Right ventricle myocardium superior (tissue), 1 donor: Measurements from ENCODE around the gene CAAP1. TPM values are rescaled to one million over a fixed set of nuclear protein-coding genes. Genes with fewer than 3 reads are reported as not detected.
"Not testable (repeated sequence)": the region's sequence is repeated elsewhere in the genome, so short reads cannot be mapped to it uniquely, and the experiment has no call there.

Experiments
- ATAC-seq: fragments of 200-7000 bp; cut with Tn5 transposase; one replicate; pipeline ENCODE4 v1.9.1; 2020; ENCODE audit warnings: mild to moderate bottlenecking; ENCODE audit not compliant: poor library complexity
- DNase-seq: peaks from one replicate; pipeline ENCODE4 v3.0.0-alpha.2; 2020
- intact Hi-C: fragments of 100-400 bp; cut with DNase I; formaldehyde crosslinking; loops from one replicate; pipeline ENCODE4 v1.11.2; 2022
- total RNA-seq: library from RNA; stranded (reverse); fragmentation: NEBNext Ultra II Directional; extraction: Animal tissue kit (Norgen Biotek cat#: 25700); gene quantifications from one replicate; pipeline ENCODE4 v1.2.1, GENCODE V29; 2021
- donor health status: DM: no; HTN: yes; CAD: no; lungs with severe emphysema.

CAAP1 gene
- total RNA-seq, 1 donor from 2014 or later: 5.0 TPM

DNA sequence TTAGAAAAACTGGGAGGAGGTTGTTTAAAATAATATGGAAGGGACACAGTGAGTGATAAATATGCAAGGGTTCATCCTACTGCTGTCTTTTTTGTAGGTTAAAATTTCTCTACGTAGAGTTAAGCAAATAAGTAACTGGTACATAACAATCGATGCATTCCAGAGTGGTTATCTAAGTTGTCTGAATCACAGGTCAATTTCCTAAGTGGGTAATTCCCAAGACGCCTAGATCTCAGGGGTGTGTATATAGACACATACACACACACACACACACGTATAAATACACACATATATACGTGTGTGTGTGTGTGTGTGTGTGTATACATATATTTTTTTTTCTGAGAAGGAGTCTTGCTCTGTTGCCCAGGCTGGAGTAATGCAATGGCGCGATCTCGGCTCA is 22.3 kb downstream of the CAAP1 start:
- ATAC-seq (no peak), DNase-seq (no peak)
- intact Hi-C loops: no loop called here

DNA sequence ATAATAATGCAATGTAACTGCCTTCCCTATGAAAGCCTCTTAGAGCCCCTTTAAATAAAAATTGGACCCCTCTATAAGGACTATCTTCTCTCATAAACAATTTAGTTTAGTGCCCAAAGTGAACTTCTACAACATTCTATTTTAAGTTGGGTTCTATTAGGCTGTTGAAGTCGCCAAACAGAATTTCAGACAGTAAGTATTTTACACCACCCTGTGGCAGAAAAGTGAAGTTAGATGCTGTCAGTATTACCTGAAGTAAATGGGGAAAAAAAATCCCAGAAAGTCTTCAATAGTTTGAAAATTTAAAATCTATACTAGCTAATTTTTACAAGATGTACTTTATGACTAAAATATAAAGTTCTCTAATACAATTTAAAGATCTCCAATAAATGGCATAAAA is 29.5 kb downstream of the CAAP1 start:
- ATAC-seq (no peak), DNase-seq (no peak)
- intact Hi-C loops: no loop called here

DNA sequence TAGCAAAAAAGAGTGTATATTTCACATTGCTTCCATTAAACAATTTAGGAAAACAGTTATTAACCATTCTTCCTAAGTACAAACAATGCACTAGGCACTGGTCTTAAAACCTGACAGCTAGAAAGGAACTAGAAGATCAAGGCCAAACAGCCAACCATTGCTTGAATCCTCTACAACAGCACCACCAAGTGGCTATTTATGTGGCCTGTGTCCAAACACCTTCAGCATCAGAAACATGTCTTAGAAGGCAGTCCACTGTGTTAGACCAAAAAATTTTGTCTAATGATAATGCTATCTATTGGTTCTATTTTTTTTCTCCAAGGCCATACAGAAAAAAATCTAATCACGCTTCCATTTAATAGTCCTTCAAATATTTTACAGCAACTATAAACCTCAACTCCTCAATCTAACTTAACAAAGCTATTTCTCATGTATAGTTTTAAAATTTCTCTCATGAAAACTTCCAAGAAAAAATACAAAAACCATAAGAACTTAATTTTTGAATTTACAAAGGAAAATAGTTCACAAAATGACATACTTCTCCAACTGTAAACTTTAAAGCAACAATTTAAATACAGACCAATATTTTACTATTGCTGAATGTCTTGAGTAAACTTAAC is 36.1 kb downstream of the CAAP1 start:
- no peak for DNase-seq
- intact Hi-C loops: no loop called here
- no peak for ATAC-seq

DNA sequence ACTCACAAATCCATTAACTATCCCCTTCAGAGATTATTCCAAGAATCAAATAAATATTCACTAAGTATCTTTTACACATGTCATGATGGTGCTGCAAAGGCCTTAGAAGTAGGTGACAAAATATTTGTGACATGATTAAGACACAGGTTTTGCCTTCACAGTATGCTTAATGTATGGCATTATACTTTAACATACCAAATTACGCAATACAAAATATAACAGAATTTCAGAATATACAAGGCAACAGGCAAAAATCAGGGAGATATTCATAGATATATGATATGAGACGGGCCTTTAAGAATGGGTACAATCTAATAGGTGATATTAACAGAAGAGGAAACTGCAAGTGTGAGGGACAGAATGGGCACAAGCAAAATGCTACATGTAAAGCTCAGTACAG is 41.6 kb downstream of the CAAP1 start:
- intact Hi-C loops: no loop called here
- DNase-seq (no peak), ATAC-seq (no peak)

DNA sequence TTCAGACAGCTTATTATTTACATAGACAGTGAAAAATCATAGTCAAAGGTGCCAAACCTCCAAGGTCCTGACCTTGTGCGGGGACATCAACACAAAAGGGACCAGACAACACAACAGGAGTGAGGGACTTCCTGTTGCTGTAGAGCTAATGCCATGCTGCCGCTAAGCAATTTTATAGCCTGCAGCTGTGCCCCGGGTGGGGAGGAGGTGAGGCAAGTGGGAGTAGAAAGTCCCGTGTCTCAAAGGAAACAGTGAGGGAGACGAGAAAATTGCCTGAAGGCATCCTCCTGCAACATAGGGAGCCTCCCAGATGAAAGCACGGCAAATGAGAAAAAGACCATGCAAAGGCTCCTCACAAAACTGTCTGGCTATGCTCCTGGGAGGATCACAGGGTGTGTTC is 58.8 kb downstream of the CAAP1 start:
- ATAC-seq (no peak), DNase-seq (no peak)
- intact Hi-C loops: no loop called here

DNA sequence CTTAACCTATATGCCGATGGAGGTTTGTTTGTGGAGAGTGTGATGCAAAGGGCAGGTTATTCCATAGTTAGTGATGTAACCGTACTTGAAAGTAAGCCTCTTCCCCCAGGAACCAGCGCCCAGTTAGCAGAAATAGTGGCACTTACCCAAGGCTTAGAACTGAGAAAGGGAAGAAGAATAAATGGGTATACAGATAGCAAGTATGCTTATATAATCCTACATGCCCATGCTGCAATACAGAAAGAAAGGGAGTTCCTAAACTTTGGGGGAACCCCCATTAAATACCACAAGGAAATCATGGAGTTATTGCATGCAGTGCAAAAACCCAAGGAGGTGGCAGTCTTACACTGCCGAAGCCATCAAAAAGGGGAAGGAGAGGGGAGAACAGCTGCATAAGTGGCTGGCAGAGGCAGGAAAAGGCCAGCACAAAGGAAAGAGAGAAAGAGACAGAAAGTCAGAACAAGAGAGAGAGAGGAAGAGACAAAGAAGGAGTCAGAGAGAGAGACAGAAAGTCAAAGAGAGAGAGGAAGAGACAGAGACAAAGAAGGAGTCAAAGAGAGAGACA is 64.1 kb downstream of the CAAP1 start:
- intact Hi-C loops, DNase-seq, ATAC-seq: not testable (repeated sequence)

DNA sequence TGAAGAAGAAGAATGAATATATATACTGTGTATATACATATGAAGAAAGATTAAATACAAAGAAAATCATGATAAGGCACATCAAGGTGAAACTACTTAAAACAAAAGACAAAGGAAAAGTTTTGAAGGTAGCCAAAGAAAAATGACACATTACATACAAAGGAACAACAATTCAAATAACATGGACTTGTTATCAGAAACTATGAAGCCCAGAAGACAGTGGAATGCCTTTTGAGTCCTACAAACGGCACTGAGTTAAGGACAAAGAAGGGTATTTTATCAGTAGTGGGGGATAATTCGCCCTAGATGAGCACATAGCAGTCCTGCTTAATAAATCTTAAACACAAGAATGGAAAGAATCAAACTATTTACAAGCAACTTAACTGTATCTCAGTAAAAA is 77.8 kb downstream of the CAAP1 start:
- intact Hi-C loops: no loop called here
- ATAC-seq (no peak), DNase-seq (no peak)

DNA sequence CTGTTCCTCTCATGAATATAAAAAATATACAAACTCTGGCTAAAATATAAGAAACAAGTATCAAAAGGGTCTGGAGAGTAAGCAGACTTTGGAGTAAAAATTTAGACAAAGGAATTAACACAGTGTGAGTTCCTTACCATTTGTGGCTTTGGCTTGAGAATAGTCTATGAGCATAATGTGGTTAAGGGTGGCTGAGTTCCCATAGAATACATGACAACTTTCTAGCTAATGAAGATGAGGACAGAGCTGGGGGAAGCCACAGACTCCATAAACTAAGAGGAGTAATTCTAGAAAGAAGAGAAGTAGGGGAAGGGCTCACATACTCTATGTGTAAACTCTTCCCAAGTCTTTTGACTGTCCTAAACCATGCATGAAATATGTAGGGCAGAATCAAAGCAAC is 79.4 kb downstream of the CAAP1 start:
- ATAC-seq: no peak
- intact Hi-C loops: no loop called here
- DNase-seq: no peak

DNA sequence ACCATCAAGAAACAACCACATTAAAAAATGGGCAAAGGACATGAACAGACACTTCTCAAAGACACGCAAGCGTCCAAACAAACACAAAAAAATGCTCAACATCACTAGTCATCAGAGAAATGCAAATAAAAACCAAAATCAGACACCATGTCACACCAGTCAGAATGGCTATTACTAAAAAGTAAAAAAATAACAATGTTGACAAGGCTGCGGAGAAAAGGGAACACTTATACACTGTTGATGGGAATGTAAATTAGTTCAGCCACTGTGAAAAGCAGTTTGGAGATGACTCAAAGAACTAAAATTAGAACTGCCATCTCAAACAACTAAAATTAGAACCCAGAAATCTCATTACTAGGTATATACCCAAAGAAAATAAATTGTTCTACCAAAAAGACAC is 80.4 kb downstream of the CAAP1 start:
- DNase-seq (no peak), ATAC-seq (no peak)
- intact Hi-C loops: no loop called here

DNA sequence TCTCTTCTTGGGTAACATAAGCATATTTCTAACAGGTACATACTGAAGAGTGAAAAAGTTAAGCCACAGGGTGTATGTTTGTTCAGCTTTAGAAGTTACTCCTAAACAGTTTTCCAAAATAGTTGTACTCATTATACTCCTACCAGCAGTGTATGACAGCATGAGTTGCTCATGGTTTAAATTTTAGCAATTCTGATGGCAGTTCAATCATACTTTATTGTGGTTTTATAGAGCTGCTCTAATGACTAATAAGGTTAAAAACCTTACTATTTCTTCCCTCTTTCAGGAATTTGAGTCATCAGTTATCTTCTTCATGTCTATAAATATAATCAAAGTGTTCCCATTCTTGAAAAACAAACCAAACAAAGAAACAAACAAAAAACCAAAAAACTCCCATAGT is 81.5 kb downstream of the CAAP1 start:
- DNase-seq (no peak), ATAC-seq (no peak)
- intact Hi-C loops: no loop called here

DNA sequence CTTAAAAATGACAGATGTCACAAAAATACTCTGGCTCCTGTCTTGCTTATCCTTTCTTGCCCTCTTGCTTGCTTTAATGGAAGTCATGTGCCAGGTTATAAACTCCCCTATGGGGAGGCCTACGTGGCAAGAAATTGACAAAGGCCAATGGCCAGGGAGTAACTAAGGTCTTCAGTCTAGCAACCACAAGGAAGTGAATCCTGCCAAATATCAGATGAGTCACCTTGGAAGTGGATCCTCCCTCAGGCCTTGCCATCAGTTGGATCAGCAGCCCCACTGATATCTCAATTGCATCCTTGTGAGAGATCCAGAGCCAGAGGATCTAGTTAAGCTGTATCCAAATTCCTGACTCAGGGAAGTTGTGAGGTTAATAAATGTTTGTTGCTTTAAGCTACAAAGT is 82.8 kb downstream of the CAAP1 start:
- intact Hi-C loops: no loop called here
- DNase-seq (no peak), ATAC-seq (no peak)

DNA sequence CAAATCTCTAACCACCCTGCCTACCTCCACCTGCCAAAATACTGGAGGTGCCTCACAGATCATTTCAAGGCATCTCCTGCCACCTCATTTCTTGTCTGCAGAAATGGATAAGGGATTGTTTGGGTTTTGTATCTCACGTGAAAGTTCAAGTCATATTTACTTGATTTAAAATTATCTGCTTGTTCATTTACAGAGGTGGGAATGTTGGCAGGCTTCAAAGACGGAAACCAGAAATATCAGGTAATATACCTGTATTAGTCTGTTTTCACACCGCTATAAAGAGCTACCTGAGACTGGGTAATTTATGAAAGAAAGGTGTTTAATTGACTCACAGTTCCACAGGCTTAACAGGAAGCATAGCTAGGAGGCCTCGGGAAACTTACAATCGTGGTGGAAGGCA is 85.4 kb downstream of the CAAP1 start:
- intact Hi-C loops: no loop called here
- no peak for DNase-seq
- ATAC-seq: no peak

DNA sequence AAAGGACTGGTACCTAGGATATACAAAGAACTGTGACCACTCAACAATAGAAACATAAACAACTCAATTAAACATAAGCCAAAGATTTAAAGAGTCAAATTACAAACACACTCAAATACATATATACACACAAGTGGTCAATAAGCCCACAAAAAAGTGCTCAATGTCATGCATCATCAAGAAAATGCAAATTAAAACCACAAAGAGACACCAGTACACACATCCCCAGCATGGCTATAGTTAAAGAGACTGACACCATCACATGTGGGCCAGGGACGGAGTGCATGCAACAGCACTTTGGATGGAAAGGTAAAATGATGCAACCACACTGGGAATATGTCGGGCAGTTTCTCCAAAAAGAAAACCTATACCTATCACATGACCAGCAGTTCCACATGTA is 89.7 kb downstream of the CAAP1 start:
- intact Hi-C loops: no loop called here
- DNase-seq (no peak), ATAC-seq (no peak)

DNA sequence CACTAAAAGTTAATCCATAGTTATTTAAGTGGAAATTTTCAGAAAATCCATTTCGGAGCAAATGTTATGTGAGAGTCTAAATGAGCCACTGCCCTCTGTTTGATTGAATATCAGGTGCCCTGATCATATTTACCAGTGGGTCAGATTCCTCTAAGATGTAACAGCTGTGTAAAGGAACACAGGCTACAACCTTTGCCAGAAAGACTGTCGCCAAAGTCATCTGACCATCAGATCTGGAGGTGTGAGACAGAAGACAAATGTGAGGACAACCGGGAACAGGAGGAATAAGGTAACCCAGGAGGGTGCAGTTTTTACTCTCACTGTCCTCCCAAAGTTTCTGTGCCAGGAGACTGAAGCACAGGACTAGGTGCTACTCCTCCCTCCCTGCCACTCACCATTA is 90.8 kb downstream of the CAAP1 start:
- no peak for ATAC-seq
- no peak for DNase-seq
- intact Hi-C loops: no loop called here

DNA sequence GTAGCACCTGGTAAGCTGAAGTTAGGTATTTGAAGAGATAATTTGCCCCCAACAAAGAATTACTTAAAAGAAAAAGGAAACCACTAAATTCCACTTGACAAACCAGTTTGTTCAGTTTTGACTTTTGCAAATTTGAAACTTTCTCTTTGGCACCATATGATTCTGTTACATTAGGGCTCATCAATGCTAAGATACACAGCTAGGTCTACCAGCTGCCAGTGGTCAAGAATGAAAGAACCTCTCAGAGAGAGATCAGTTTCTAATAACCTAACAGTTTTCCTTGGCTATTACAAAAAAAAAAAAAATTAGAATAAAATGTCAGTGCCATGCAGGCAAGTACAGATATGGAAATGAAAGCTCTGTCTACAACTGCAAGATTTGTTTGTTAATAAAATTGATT is 92.3 kb downstream of the CAAP1 start:
- DNase-seq (no peak), ATAC-seq (no peak)
- intact Hi-C loops: no loop called here

DNA sequence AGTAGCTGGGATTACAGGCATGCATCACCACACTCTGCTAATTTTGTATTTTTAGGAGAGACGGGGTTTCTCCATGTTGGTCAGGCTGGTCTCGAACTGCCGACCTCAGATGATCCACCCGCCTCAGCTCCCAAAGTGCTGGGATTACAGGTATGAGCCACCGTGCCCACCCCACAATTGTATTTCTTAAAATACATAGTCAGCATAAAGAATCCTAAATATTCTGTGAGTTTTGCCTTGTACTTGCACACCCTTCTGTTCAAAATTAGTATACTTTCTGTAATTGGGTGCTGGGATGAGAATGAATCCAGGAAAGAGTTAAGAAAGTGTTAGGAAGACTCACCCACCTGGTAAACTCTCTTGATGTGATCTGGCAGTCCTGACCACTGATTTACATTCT is 101.3 kb downstream of the CAAP1 start:
- no peak for ATAC-seq
- intact Hi-C loops: no loop called here
- no peak for DNase-seq

Other genes with a start within 250 kb of the CAAP1 start
- 28.5 TPM for gene PLAA, start 54.4 kb upstream of the CAAP1 start, total RNA-seq
- 10.6 TPM for gene IFT74, start 63.6 kb upstream of the CAAP1 start, total RNA-seq
- not detected for gene LRRC19, start 112.9 kb upstream of the CAAP1 start, total RNA-seq
- 19.1 TPM for gene TEK, start 216.4 kb upstream of the CAAP1 start, total RNA-seq